Pancreas (tissue), 10 donors: Measurements from ENCODE around the gene CDHR4. TPM values are rescaled to one million over a fixed set of nuclear protein-coding genes. Genes with fewer than 3 reads are reported as not detected.

Source experiments
- ATAC-seq, 4 donors: fragments of 200-7000 bp; cut with Tn5 transposase; one replicate each; pipeline versions ENCODE4 v1.8.0 to v1.9.1; 2020; ENCODE audit warnings: mild to moderate bottlenecking in 4 of 4, moderate library complexity in 4 of 4
- DNase-seq, 6 donors: peaks; one replicate each; pipeline ENCODE4 v3.0.0-alpha.2; 2020
- FAIRE-seq: peaks from 2 replicates; lab custom pipeline; 2012; peaks lifted over from hg19 to GRCh38; lab: Jason Lieb, UNC
- H3K27ac ChIP-seq, 4 donors: fragments of 200-600 bp; sonication (generic); 1 replicate in 3 of 4; 2 replicates in 1 of 4; pipeline versions ENCODE4 v1.5.0 to v1.8.0; 2020
- H3K27me3 ChIP-seq, 4 donors: fragments of 200-600 bp; one replicate each; pipeline ENCODE4 v1.8.0; 2021
- H3K36me3 ChIP-seq, 3 donors: fragments of 200-600 bp; sonication (generic) in 1 of 3; one replicate each; pipeline versions ENCODE4 v1.5.0 to v1.8.0; 2020 to 2021
- H3K4me1 ChIP-seq, 3 donors: fragments of 200-600 bp; one replicate each; pipeline ENCODE4 v1.8.0; 2021
- H3K4me3 ChIP-seq, 4 donors: fragments of 200-600 bp; sonication (generic) in 2 of 4; one replicate each; pipeline versions ENCODE4 v1.5.0 to v1.8.0; 2020 to 2021
- H3K9me3 ChIP-seq, 4 donors: fragments of 200-600 bp; one replicate each; pipeline ENCODE4 v1.8.0; 2021
- WGBS, 2 donors: extraction: QIAGEN DNeasy Blood & Tissue Kit; methylation state at CpG; one replicate each; pipeline ENCODE4 v1.1.7; 2013; 5-methylcytosine and 5-hydroxymethylcytosine counted together
- intact Hi-C, 3 donors: fragments of 100-400 bp; cut with DNase I; formaldehyde crosslinking; loops; one replicate each; pipeline versions ENCODE4 v1.11.1 to v1.14.2; 2022
- polyA plus RNA-seq, 2 donors: library from polyadenylated mRNA; stranded (reverse); fragments of 200-250 nt; gene quantifications; one replicate each; pipeline ENCODE4 v1.2.3, GENCODE V29; 2013
- total RNA-seq, 6 donors: library from RNA; stranded (reverse); fragmentation: NEBNext Ultra II Directional in 4 of 6; extraction: Animal tissue kit (Norgen Biotek cat#: 25700) in 4 of 6; gene quantifications; one replicate each; pipeline versions ENCODE4 v1.2.1 to v1.2.4, GENCODE V29; 2021 to 2023
- TF ChIP-seq, protein P1 (sequence below), 4 donors: fragments of 200-600 bp; sonication (generic) in 3 of 4; IDR thresholded peaks; one replicate each; pipeline versions ENCODE4 v1.5.0 to v1.8.0; 2021; ENCODE audit warnings: antibody characterized with exemption in 4 of 4
- donor health status: healthy with polysubstance abuse.
- donor health status: DM: no; HTN: no; CAD: no; lungs with moderate emphysema.
- donor health status: DM: no; HTN: no; CAD: no.
- donor health status: control.
- donor health status: control.
- donor health status: Bipolar disorder and iron deficiency.
- donor health status: DM: yes; HTN: yes; CAD: no.
- donor health status: DM: no; HTN: no; CAD: no.
- donor health status: DM: no; HTN: no; CAD: no.
- donor health status: DM: yes; HTN: yes; CAD: no.

The CDHR4 gene
- total and polyA plus RNA-seq, 8 donors: not detected

DNA sequence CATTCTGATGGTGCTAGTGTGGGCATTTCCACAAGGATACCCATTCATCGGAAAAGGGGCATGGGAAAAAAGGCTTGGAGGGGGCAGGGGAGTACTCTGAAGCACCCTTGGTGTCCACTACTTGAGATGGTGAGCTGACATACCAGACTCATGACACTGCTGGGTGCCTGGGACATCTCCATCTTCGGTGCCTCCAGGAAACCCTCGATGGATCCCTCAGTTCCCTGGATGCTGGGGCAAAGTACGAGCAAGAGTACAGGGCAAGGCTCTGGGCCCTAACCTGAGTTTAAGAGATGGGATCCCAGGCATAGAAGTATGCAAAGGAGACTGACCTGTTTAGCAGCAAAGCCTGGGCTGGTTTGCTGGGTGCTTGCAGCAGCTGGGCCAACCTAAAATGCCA, 8.1 kb downstream of the CDHR4 start:
- DNase-seq (peak in 2 of 6 donors; percentile 9 to 16), ATAC-seq (no peak), FAIRE-seq (no peak)
- Histone ChIP-seq H3K27me3 (no peaks in the 10 kb centered on the region), H3K4me3 (no peak overlapping the region), H3K27ac (no peak overlapping the region), H3K4me1 (peaks cover 0 to 5% (median 0%) of the 10 kb centered on the region in 3 donors), H3K9me3 (no peaks in the 10 kb centered on the region), H3K36me3 (no peaks in the 10 kb centered on the region)
- intact Hi-C loops: no loop called here
- TF ChIP-seq, protein P1, sequence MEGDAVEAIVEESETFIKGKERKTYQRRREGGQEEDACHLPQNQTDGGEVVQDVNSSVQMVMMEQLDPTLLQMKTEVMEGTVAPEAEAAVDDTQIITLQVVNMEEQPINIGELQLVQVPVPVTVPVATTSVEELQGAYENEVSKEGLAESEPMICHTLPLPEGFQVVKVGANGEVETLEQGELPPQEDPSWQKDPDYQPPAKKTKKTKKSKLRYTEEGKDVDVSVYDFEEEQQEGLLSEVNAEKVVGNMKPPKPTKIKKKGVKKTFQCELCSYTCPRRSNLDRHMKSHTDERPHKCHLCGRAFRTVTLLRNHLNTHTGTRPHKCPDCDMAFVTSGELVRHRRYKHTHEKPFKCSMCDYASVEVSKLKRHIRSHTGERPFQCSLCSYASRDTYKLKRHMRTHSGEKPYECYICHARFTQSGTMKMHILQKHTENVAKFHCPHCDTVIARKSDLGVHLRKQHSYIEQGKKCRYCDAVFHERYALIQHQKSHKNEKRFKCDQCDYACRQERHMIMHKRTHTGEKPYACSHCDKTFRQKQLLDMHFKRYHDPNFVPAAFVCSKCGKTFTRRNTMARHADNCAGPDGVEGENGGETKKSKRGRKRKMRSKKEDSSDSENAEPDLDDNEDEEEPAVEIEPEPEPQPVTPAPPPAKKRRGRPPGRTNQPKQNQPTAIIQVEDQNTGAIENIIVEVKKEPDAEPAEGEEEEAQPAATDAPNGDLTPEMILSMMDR (IDR thresholded peaks at IDR 0.05): no peak
- 74 to 77% methylated on average over 4 of the region's 4 CpGs for WGBS, 2 donors

DNA sequence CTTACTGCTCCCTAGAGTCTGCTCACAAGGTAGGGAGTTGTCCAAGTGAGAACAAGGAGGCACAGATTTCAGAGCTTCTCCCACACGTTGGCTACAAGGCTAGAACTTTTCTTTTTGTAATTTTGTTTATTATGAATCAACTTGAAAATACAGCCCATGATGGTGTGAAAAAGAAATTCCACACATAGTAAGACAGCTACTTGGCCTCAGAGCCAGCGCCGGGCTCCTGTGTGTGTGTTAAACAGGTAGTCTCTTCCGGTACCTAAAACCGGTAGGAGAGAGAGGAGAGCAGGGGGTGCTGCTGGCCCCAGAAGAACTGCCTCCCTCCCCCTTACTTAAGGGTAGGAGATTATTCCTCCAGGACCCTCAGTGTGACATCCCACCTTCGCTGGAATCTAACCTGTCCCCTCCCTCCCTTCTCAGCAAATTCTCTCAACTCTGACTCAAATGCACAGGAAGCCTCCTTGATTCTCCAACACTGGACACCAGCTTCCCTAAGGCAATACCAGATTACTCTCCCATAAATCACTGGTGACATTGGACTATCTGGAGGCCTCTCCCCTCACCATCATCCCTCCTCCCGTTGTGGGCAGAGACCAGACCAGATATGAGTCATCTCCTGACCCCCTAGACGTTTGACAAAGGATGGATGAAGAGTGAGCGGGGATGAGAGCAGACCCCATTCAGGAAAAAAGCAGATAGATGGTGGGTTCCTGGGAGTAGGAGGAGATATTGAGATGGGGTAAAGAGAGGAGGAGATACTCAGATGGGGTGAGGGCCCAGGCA, 8.9 kb downstream of the CDHR4 start:
- TF ChIP-seq, protein P1 (IDR thresholded peaks at IDR 0.05): no peak
- DNase-seq (peak in 1 of 6 donors; percentile 13), FAIRE-seq (no peak), ATAC-seq (no peak)
- Histone ChIP-seq H3K27me3 (no peaks in the 10 kb centered on the region), H3K4me3 (no peak overlapping the region), H3K9me3 (no peaks in the 10 kb centered on the region), H3K36me3 (no peaks in the 10 kb centered on the region), H3K27ac (no peak overlapping the region), H3K4me1 (peaks cover 0 to 5% (median 0%) of the 10 kb centered on the region in 3 donors)
- WGBS, 2 donors: 64 to 71% methylated on average over 9 of the region's 9 CpGs
- intact Hi-C loops: no loop called here

DNA sequence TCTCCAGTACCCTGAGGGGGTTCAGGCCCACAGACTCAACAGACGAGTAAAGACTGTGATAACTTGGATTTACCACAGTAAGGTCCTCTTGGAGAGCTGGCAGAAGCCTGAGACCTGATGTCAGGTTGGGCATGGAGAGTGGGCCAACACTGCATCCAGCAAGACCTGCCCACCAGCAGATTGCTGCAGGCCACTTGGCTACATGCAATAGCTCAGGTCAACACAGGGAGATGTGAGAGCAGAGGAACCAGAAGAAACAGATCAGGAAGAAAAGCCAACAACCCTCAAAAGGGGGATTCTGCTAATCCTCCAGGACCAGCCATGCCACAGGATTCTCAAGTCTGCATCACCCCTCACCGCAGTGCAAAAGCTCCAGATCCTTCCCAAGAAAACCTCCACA, 11.6 kb downstream of the CDHR4 start:
- FAIRE-seq: no peak
- no peak overlapping the region for H3K4me3 ChIP-seq
- ATAC-seq: no peak
- peak in 1 of 6 donors; percentile 16 for DNase-seq
- H3K4me1 ChIP-seq: peaks cover 0 to 11% (median 7%) of the 10 kb centered on the region in 3 donors
- TF ChIP-seq, protein P1 (IDR thresholded peaks at IDR 0.05): no peak
- no peaks in the 10 kb centered on the region for H3K27me3 ChIP-seq
- H3K27ac ChIP-seq: no peak overlapping the region
- 93 to 94% methylated on average over 2 of the region's 2 CpGs for WGBS, 2 donors
- H3K9me3 ChIP-seq: no peaks in the 10 kb centered on the region
- H3K36me3 ChIP-seq: no peaks in the 10 kb centered on the region
- intact Hi-C loops: no loop called here

DNA sequence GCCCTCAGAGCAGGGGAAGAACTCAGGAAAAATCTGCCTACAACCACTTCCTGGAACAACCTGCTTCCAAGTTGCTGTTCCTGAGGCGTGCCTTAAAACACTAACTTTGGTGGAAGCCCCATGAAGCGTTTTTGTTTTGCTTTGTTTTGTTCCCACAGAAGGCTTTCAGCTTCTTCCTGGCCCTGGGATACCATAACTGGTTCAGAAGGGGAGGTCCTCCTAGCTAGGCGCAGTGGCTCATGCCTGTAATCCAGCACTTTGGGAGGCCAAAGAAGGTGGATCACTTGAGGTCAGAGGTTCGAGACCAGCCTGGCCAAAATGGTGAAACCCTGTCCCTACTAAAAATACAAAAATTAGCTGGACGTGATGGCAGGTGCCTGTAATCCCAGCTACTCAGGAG, 12.1 kb downstream of the CDHR4 start:
- FAIRE-seq: no peak
- intact Hi-C loops: no loop called here
- no peak overlapping the region for H3K27ac ChIP-seq

More for the DNA sequence above, 12.1 kb downstream of the CDHR4 start:
- H3K4me3 ChIP-seq: no peak overlapping the region
- TF ChIP-seq, protein P1 (IDR thresholded peaks at IDR 0.05): no peak
- 84 to 93% methylated on average over 5 of the region's 5 CpGs for WGBS, 2 donors
- no peaks in the 10 kb centered on the region for H3K36me3 ChIP-seq
- no peaks in the 10 kb centered on the region for H3K27me3 ChIP-seq
- H3K9me3 ChIP-seq: no peaks in the 10 kb centered on the region
- ATAC-seq (no peak), DNase-seq (peak in 2 of 6 donors; percentile 2 to 30)
- H3K4me1 ChIP-seq: peaks cover 0 to 11% (median 7%) of the 10 kb centered on the region in 3 donors
